ENCODE results near the gene FBXO27.

DNA sequence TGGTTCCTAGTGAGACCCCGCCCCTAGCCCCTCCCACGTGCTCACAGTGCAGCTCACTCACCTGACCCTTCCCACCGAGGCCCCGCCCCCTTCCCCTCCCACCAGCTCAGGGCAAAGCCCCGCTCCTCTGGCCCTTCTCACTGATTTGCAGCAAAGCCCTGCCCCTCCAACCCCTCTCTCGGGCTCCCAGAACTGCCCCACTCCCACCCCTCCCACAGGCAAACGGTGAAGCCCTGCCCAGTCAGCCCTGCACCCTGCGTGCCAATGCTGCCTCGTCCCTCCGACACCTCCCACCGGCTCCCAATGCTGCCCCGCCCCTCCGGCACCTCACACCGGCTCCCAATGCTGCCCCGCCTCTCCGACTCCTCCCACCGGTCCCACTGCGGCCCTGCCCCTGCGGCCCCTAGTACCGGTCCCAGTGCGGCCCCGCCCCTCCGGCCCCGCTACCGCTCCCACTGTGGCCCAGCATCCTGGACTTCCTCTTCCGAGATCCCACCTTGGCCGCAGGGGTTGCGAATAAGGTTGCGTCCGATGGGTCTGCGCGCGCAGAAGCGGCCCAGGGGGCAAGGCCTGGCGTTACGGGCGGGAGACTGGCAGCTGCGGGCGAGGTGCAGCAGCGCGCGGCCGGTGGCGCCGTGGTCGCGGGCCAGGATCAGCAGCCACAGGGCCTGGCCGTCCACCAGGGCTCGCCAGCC is 834 bp downstream of the FBXO27 start:
- TF ChIP-seq POLR2AphosphoS5 (IDR thresholded peaks at IDR 0.05; ENCODE audit: low read depth, low read length) = no peak
- no peak for TF ChIP-seq POLR2A (IDR thresholded peaks at IDR 0.05; ENCODE audit: low read depth, low read length)

Measured in GM12892 (cell line).